Neural progenitor cell (in vitro differentiated cells): Measurements from ENCODE around the gene LIMS2.

Experiments
- CTCF ChIP-seq: fragments of 200-600 bp; sonication (generic); IDR thresholded peaks from 2 replicates; pipeline ENCODE4 v1.5.1; 2017; ENCODE audit warnings: antibody characterized with exemption, mild to moderate bottlenecking
- EZH2 ChIP-seq: fragments of 200-600 bp; sonication (generic); IDR thresholded peaks from 2 replicates; pipeline ENCODE4 v1.6.1; 2017; ENCODE audit warnings: antibody characterized with exemption, mild to moderate bottlenecking, moderate library complexity
- EZH2phosphoT487 ChIP-seq: fragments of 200-600 bp; sonication (generic); IDR thresholded peaks from 2 replicates; pipeline ENCODE4 v1.6.1; 2017; ENCODE audit warnings: antibody characterized with exemption

- no peak for TF ChIP-seq CTCF
- TF ChIP-seq EZH2phosphoT487 = no peak
- TF ChIP-seq EZH2 = no peak
Observed at GRCh38 chr2:127681288-127681804, 6.0 kb upstream of the LIMS2 start.
